Parathyroid adenoma (tissue), 2 donors: ENCODE measurements around the gene RNF8.

Experiments
- H2AFZ ChIP-seq: fragments of 300-600 bp; sonication (generic); one replicate; pipeline ENCODE4 v1.7.0; 2017; ENCODE audit warnings: antibody characterized with exemption, mild to moderate bottlenecking
- H3K27ac ChIP-seq: fragments of 300-600 bp; sonication (generic); one replicate; pipeline ENCODE4 v1.7.0; 2017
- H3K27me3 ChIP-seq: fragments of 300-600 bp; sonication (generic); one replicate; pipeline ENCODE4 v1.7.0; 2017; ENCODE audit warnings: low read length; ENCODE audit not compliant: control insufficient read depth, insufficient read depth
- H3K36me3 ChIP-seq: fragments of 300-600 bp; sonication (generic); one replicate; pipeline ENCODE4 v1.7.0; 2017; ENCODE audit warnings: low read length; ENCODE audit not compliant: control insufficient read depth, insufficient read depth
- H3K4me1 ChIP-seq: fragments of 300-600 bp; sonication (generic); one replicate; pipeline ENCODE4 v1.7.0; 2017; ENCODE audit warnings: control low read depth
- H3K4me2 ChIP-seq: fragments of 300-600 bp; sonication (generic); one replicate; pipeline ENCODE4 v1.7.0; 2017; ENCODE audit warnings: low read length
- H3K4me3 ChIP-seq: fragments of 300-600 bp; sonication (generic); one replicate; pipeline ENCODE4 v1.7.0; 2017; ENCODE audit warnings: low read depth, low read length
- H3K79me2 ChIP-seq: fragments of 300-600 bp; sonication (generic); one replicate; pipeline ENCODE4 v1.7.0; 2017; ENCODE audit warnings: control low read depth
- H3K9ac ChIP-seq: fragments of 300-600 bp; sonication (generic); one replicate; pipeline ENCODE4 v1.7.0; 2017; ENCODE audit warnings: mild to moderate bottlenecking
- H3K9me3 ChIP-seq: fragments of 300-600 bp; sonication (generic); one replicate; pipeline ENCODE4 v1.7.0; 2017; ENCODE audit warnings: low read length; ENCODE audit not compliant: control insufficient read depth
- CTCF ChIP-seq: fragments of 300-600 bp; sonication (generic); IDR thresholded peaks from one replicate; pipeline ENCODE4 v1.7.0; 2017; ENCODE audit warnings: antibody characterized with exemption, mild to moderate bottlenecking
- donor health status: primary hyperparathyroidism.

The RNF8 gene

GRCh38 chr6:37372116-37372515 lies 18.3 kb downstream of the RNF8 start:
- Histone ChIP-seq H3K4me1 (no peaks in the 10 kb centered on the region), H3K9ac (no peak overlapping the region), H3K27me3 (no peaks in the 10 kb centered on the region), H3K79me2 (no peaks in the 10 kb centered on the region), H3K4me2 (no peak overlapping the region), H2AFZ (no peak overlapping the region), H3K27ac (no peak overlapping the region), H3K4me3 (no peak overlapping the region), H3K9me3 (no peaks in the 10 kb centered on the region), H3K36me3 (no peaks in the 10 kb centered on the region)
- TF ChIP-seq CTCF = no peak

- TF ChIP-seq CTCF = no peak
- H3K4me2 ChIP-seq = no peak overlapping the region
- H3K27ac ChIP-seq = no peak overlapping the region
- no peak overlapping the region for H3K9ac ChIP-seq
- H3K27me3 ChIP-seq = no peaks in the 10 kb centered on the region
- H3K4me3 ChIP-seq = no peak overlapping the region
- no peak overlapping the region for H2AFZ ChIP-seq
- no peaks in the 10 kb centered on the region for H3K4me1 ChIP-seq
- no peaks in the 10 kb centered on the region for H3K36me3 ChIP-seq
- H3K79me2 ChIP-seq = no peaks in the 10 kb centered on the region
- H3K9me3 ChIP-seq = no peaks in the 10 kb centered on the region
Measured at GRCh38 chr6:37373822-37374471, 20.2 kb downstream of the RNF8 start.

GRCh38 chr6:37375376-37375775 lies 21.6 kb downstream of the RNF8 start:
- Histone ChIP-seq H3K9me3 (no peaks in the 10 kb centered on the region), H3K9ac (no peak overlapping the region), H3K79me2 (no peaks in the 10 kb centered on the region), H3K4me2 (no peak overlapping the region), H3K4me3 (no peak overlapping the region), H3K36me3 (no peaks in the 10 kb centered on the region), H3K27ac (no peak overlapping the region), H2AFZ (no peak overlapping the region), H3K4me1 (no peaks in the 10 kb centered on the region), H3K27me3 (no peaks in the 10 kb centered on the region)
- no peak for TF ChIP-seq CTCF

GRCh38 chr6:37376078-37376743 lies 22.4 kb downstream of the RNF8 start:
- H3K4me1 ChIP-seq = no peaks in the 10 kb centered on the region
- no peak overlapping the region for H3K4me3 ChIP-seq
- TF ChIP-seq CTCF = no peak
- H3K9ac ChIP-seq = no peak overlapping the region
- no peaks in the 10 kb centered on the region for H3K79me2 ChIP-seq
- H3K9me3 ChIP-seq = no peaks in the 10 kb centered on the region
- H2AFZ ChIP-seq = no peak overlapping the region
- H3K36me3 ChIP-seq = no peaks in the 10 kb centered on the region
- no peak overlapping the region for H3K4me2 ChIP-seq
- no peaks in the 10 kb centered on the region for H3K27me3 ChIP-seq
- H3K27ac ChIP-seq = no peak overlapping the region

- H3K4me1 ChIP-seq = no peaks in the 10 kb centered on the region
- TF ChIP-seq CTCF = peak; percentile 46
- no peak overlapping the region for H3K4me3 ChIP-seq
- no peak overlapping the region for H3K4me2 ChIP-seq
- H2AFZ ChIP-seq = no peak overlapping the region
- H3K9me3 ChIP-seq = no peaks in the 10 kb centered on the region
- H3K36me3 ChIP-seq = no peaks in the 10 kb centered on the region
- H3K9ac ChIP-seq = no peak overlapping the region
- H3K27me3 ChIP-seq = no peaks in the 10 kb centered on the region
- no peak overlapping the region for H3K27ac ChIP-seq
- H3K79me2 ChIP-seq = no peaks in the 10 kb centered on the region
Measured at GRCh38 chr6:37381579-37381978, 27.8 kb downstream of the RNF8 start.
